CD4-positive, alpha-beta memory T cell (primary cell): ENCODE measurements around the gene UGT1A10. TPM values are rescaled to one million over a fixed set of nuclear protein-coding genes. Genes with fewer than 3 reads are reported as not detected.

Experiments
- CTCF ChIA-PET: fragments of 350-600 bp; sonication (Branson Sonifier 250); formaldehyde crosslinking; loops from one replicate; lab custom pipeline; 2021; ENCODE audit warnings: inconsistent platforms; ENCODE audit not compliant: partially characterized antibody; lab: Charles Lee
- POLR2A ChIA-PET: fragments of 350-600 bp; sonication (Branson Sonifier 250); formaldehyde crosslinking; loops from one replicate; lab custom pipeline; 2021; ENCODE audit not compliant: partially characterized antibody; lab: Charles Lee
- DNase-seq, 5 donors: peaks; one replicate each; pipeline versions ENCODE4 v3.0.0 to v3.0.0-alpha.2; 2020 to 2022; ENCODE audit warnings: mixed read lengths in 1 of 5
- H3K27ac ChIP-seq: one replicate; pipeline ENCODE4 v1.7.0; 2013; ENCODE audit warnings: low read depth, low read length
- H3K27me3 ChIP-seq: 2 replicates; pipeline ENCODE4 v1.7.0; 2013; ENCODE audit warnings: mild to moderate bottlenecking, low read length, moderate library complexity; ENCODE audit not compliant: insufficient read depth
- H3K36me3 ChIP-seq: 2 replicates; pipeline ENCODE4 v1.7.0; 2013; ENCODE audit warnings: mild to moderate bottlenecking, low read length, moderate library complexity; ENCODE audit not compliant: insufficient read depth
- H3K4me1 ChIP-seq: 2 replicates; pipeline ENCODE4 v1.7.0; 2013; ENCODE audit warnings: mild to moderate bottlenecking, low read length, moderate library complexity; ENCODE audit not compliant: insufficient read depth
- H3K4me3 ChIP-seq, 2 donors: one replicate each; pipeline ENCODE4 v1.7.0; 2013; ENCODE audit warnings: low read length in 2 of 2, mild to moderate bottlenecking in 1 of 2
- H3K9me3 ChIP-seq, 2 donors: one replicate each; pipeline ENCODE4 v1.7.0; 2013; ENCODE audit warnings: low read length in 2 of 2, control low read depth in 1 of 2; ENCODE audit not compliant: control insufficient read depth in 1 of 2
- H3K27ac Mint-ChIP-seq, 7 donors: one replicate each; pipeline ENCODE4 v1.8.0; 2020 to 2021; ENCODE audit warnings: mixed read lengths in 7 of 7, mild to moderate bottlenecking in 6 of 7, inconsistent platforms in 3 of 7, moderate library complexity in 3 of 7
- H3K27me3 Mint-ChIP-seq, 2 donors: one replicate each; pipeline ENCODE4 v1.8.0; 2020 to 2021; ENCODE audit warnings: mixed read lengths in 2 of 2
- H3K36me3 Mint-ChIP-seq, 2 donors: one replicate each; pipeline ENCODE4 v1.8.0; 2020 to 2021; ENCODE audit warnings: mixed read lengths in 2 of 2, inconsistent platforms in 1 of 2, mild to moderate bottlenecking in 1 of 2
- H3K4me1 Mint-ChIP-seq, 4 donors: one replicate each; pipeline ENCODE4 v1.8.0; 2020 to 2021; ENCODE audit warnings: mixed read lengths in 4 of 4, mild to moderate bottlenecking in 1 of 4
- H3K4me3 Mint-ChIP-seq, 8 donors: one replicate each; pipeline ENCODE4 v1.8.0; 2020 to 2021; ENCODE audit warnings: mixed read lengths in 8 of 8, mild to moderate bottlenecking in 7 of 8, moderate library complexity in 6 of 8, inconsistent platforms in 3 of 8
- H3K9me3 Mint-ChIP-seq, 8 donors: one replicate each; pipeline ENCODE4 v1.8.0; 2020 to 2021; ENCODE audit warnings: mixed read lengths in 8 of 8, mild to moderate bottlenecking in 5 of 8, inconsistent platforms in 3 of 8, moderate library complexity in 1 of 8
- intact Hi-C: fragments of 100-400 bp; cut with micrococcal nuclease; formaldehyde crosslinking; loops from one replicate; pipeline ENCODE4 v1.15.1; 2023
- polyA plus RNA-seq, 2 donors: library from polyadenylated mRNA; unstranded; fragments of 300-500 nt; fragmentation: Illumina TruSeq; gene quantifications; one replicate each; pipeline ENCODE4 v1.2.3, GENCODE V29; 2021
- total RNA-seq, 2 experiments: library from RNA; stranded (reverse); gene quantifications; one replicate each; pipeline ENCODE4 v1.2.3, GENCODE V29; 2021

The UGT1A10 gene
- total and polyA plus RNA-seq, 4 experiments from 2014 or later, result not detected

DNA sequence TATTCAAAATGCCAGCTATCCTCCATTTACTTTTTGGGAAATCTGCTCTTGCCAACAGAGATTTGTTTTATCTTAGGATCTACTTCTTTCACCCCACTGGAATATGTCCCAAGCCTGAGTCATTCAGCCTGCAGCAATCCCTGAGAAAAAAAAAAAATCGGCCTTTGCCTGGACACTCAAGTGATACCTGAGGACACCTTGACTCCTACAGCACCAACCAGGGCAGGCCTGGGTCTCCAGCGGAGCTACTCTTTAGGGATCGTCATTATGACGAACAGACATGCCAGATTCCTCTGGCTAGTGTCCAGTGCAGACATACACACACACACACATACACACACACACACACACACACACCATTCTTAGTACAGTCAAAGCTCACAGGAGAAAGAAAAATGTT lies 54.2 kb downstream of the UGT1A10 start:
- no peak for DNase-seq
- H3K27me3 Mint-ChIP-seq, result peaks cover 8 to 27% of the 10 kb centered on the region in 2 donors
- ChIA-PET POLR2A (no interaction called here), CTCF (no interaction called here)
- no peaks in the 10 kb centered on the region for H3K4me1 ChIP-seq
- no peak overlapping the region for H3K4me3 ChIP-seq
- no peaks in the 10 kb centered on the region for H3K36me3 ChIP-seq
- intact Hi-C loops, result no loop called here
- no peak overlapping the region for H3K27ac Mint-ChIP-seq
- H3K27me3 ChIP-seq, result no peaks in the 10 kb centered on the region
- no peaks in the 10 kb centered on the region for H3K36me3 Mint-ChIP-seq
- no peak overlapping the region for H3K27ac ChIP-seq
- H3K9me3 Mint-ChIP-seq, result peaks cover 0 to 1% (median 0%) of the 10 kb centered on the region in 8 donors
- no peak overlapping the region for H3K4me3 Mint-ChIP-seq
- no peaks in the 10 kb centered on the region for H3K9me3 ChIP-seq
- H3K4me1 Mint-ChIP-seq, result no peaks in the 10 kb centered on the region

DNA sequence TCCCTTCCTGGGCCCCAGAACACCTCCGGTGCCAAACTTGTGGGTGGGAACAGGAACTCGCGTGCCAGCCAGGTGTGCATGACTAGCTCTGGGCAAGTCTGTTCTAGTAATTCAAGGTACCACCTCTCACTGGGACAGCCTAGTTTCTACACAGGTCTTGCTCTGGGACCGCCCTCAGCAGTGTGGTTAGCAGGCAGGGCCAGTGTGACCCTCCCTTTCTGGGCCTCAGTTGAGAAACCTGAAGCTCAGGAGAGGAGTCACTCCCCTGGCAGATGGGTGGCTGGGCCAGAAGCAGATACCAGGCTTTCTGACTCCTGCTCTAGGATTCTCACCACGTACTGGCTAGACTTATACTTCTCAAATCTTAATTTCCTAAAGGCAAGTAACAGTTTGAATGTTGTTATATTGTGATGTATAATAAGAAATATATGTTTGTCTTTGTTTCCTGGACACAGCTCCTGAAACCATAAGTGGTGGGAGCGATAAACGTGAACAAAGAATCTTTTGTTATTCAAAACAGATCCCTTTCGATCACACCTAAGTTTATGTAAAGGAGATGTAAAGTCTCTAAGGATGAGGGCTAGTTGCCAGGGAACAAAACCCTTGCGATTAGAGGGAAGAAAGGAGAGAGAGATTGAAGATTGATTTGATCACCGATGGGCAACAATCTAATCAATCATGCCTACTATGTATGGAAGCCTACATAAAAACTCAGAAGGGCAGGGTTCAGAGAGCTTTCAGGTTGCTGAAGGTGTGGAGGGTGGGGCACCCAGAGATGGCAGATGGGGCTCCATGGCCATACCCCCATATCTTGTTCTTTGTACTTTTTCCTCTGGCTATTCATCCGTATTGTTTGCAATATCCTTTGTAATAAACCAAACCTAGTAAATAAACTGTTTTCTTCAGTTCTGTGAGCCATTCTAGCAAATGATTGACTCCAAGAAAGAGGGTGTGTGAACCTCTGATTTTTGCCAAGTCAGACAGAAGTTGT lies 55.5 kb downstream of the UGT1A10 start:
- Mint-ChIP-seq H3K4me1 (no peaks in the 10 kb centered on the region), H3K27ac (no peak overlapping the region), H3K4me3 (no peak overlapping the region), H3K36me3 (no peaks in the 10 kb centered on the region), H3K9me3 (peaks cover 0 to 2% (median 0%) of the 10 kb centered on the region in 8 donors), H3K27me3 (peaks cover 7 to 27% of the 10 kb centered on the region in 2 donors)
- H3K27me3 ChIP-seq, result no peaks in the 10 kb centered on the region
- intact Hi-C loops, result no loop called here
- H3K9me3 ChIP-seq, result no peaks in the 10 kb centered on the region
- H3K36me3 ChIP-seq, result no peaks in the 10 kb centered on the region
- H3K4me3 ChIP-seq, result no peak overlapping the region
- H3K27ac ChIP-seq, result no peak overlapping the region
- no peak for DNase-seq
- POLR2A ChIA-PET, result no interaction called here
- CTCF ChIA-PET, result no interaction called here
- no peaks in the 10 kb centered on the region for H3K4me1 ChIP-seq

GRCh38 chr2:233692648-233693047 lies 56.4 kb downstream of the UGT1A10 start, which contains the start of gene UGT1A6:
Gene UGT1A6, plus strand, starts transcription at chr2:233692890. Its CDS starts 115 bp downstream, at chr2:233693005.
- Mint-ChIP-seq H3K4me3 (no peak within 1 kb of the TSS), H3K36me3 (no peaks in the 10 kb centered on the region), H3K27ac (no peak within 1 kb of the TSS), H3K27me3 (peaks cover 10 to 27% of the 10 kb centered on the region in 2 donors), H3K4me1 (no peaks in the 10 kb centered on the region), H3K9me3 (peaks cover 0 to 2% (median 0%) of the 10 kb centered on the region in 8 donors)
- DNase-seq, result no peak
- no peaks in the 10 kb centered on the region for H3K9me3 ChIP-seq
- no peak within 1 kb of the TSS for H3K27ac ChIP-seq
- intact Hi-C loops, result no loop called here
- H3K4me3 ChIP-seq, result no peak within 1 kb of the TSS
- H3K27me3 ChIP-seq, result no peaks in the 10 kb centered on the region
- H3K4me1 ChIP-seq, result no peaks in the 10 kb centered on the region
- POLR2A ChIA-PET, result no interaction called here
- CTCF ChIA-PET, result no interaction called here
- H3K36me3 ChIP-seq, result no peaks in the 10 kb centered on the region

DNA sequence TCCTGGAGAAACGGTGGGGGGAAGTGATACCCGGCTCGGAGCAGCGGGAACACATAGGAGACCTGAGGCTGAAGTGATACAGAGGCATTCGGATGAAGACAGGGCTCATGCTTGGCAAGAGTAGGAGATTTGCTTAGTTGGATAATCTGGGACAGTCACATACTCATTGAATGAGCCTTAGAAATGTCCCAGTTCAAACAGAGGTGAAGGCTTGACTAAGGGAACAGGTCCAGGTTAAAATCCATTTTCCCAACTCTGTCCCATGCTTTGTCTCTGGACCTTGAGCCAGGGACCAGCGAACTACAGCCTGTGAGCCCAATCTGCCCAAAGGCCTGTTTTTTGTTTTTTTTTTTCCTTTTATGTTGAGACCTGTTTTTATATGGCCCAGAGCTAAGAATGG lies 57.7 kb downstream of the UGT1A10 start:
- no peaks in the 10 kb centered on the region for H3K4me1 ChIP-seq
- H3K36me3 Mint-ChIP-seq, result no peaks in the 10 kb centered on the region
- H3K27me3 Mint-ChIP-seq, result peaks cover 6 to 18% of the 10 kb centered on the region in 2 donors
- peaks cover 0 to 2% (median 0%) of the 10 kb centered on the region in 8 donors for H3K9me3 Mint-ChIP-seq
- no peak overlapping the region for H3K4me3 Mint-ChIP-seq
- no peaks in the 10 kb centered on the region for H3K4me1 Mint-ChIP-seq
- no peaks in the 10 kb centered on the region for H3K9me3 ChIP-seq
- H3K27ac Mint-ChIP-seq, result peak overlapping the region in 1 of 7 donors; percentile 44
- no peak overlapping the region for H3K4me3 ChIP-seq
- no peaks in the 10 kb centered on the region for H3K27me3 ChIP-seq
- H3K27ac ChIP-seq, result no peak overlapping the region
- no peak for DNase-seq
- intact Hi-C loops, result no loop called here
- ChIA-PET POLR2A (no interaction called here), CTCF (no interaction called here)
- no peaks in the 10 kb centered on the region for H3K36me3 ChIP-seq

DNA sequence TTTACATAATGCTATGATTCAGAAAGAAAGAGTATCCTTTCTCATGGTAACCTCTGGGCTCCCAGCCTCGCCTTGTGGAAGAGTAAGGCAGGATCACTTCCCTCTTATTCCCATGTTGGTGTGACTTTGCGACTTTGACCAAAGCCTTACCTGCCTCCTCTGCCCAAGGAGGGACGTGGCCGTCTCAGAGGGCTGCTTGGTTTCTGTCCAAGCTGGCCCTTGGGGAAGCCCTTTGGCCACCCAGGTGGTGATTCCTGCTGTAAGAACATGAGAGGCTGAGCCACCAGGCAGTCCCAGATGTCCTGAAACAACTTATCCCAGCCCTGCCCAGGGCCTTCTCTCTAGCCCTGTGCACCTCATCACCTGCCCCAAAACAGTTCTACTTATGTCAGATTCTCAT lies 62.5 kb downstream of the UGT1A10 start:
- Histone ChIP-seq H3K36me3 (no peaks in the 10 kb centered on the region), H3K9me3 (no peaks in the 10 kb centered on the region), H3K27ac (no peak overlapping the region), H3K4me3 (no peak overlapping the region), H3K27me3 (no peaks in the 10 kb centered on the region), H3K4me1 (no peaks in the 10 kb centered on the region)
- Mint-ChIP-seq H3K27me3 (peaks cover 2 to 10% of the 10 kb centered on the region in 2 donors), H3K9me3 (peaks cover 0 to 2% (median 0%) of the 10 kb centered on the region in 8 donors), H3K4me3 (no peak overlapping the region), H3K27ac (no peak overlapping the region), H3K36me3 (no peaks in the 10 kb centered on the region), H3K4me1 (no peaks in the 10 kb centered on the region)
- CTCF ChIA-PET, result no interaction called here
- POLR2A ChIA-PET, result no interaction called here
- intact Hi-C loops, result no loop called here
- DNase-seq, result no peak

DNA sequence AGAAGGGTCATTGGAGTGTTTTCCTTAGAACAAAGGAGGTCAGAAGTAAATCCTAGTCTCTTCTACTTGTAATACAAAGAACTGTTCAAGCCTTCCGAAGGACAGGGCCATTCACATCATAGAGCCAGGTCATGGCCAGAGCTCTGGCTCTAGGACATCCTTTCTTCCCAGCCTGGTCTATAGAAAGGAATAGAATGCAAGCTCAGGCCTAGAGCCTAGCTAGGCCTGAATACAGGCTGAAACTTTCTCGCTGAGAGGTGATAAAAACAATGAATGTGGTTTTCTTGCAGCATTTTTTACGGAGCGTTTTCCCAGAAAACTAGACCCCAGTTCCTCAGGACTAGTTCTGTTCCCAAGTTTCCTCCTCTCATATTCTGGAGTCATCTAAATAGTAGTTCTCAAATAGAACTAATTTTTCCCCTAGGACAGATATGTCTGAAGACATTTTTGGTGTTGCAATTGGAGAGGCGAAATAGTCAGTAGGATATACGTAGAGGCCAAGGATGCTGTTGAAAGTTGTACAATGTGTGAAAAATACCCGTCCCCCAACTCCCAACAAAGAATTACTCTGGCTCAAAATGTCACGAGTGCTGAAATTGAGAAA lies 63.3 kb downstream of the UGT1A10 start:
- Histone ChIP-seq H3K4me3 (no peak overlapping the region), H3K27ac (no peak overlapping the region), H3K36me3 (no peaks in the 10 kb centered on the region), H3K27me3 (no peaks in the 10 kb centered on the region), H3K9me3 (no peaks in the 10 kb centered on the region), H3K4me1 (no peaks in the 10 kb centered on the region)
- ChIA-PET CTCF (no interaction called here), POLR2A (no interaction called here)
- Mint-ChIP-seq H3K36me3 (no peaks in the 10 kb centered on the region), H3K27ac (no peak overlapping the region), H3K4me3 (no peak overlapping the region), H3K4me1 (no peaks in the 10 kb centered on the region), H3K27me3 (peaks cover 0 to 10% of the 10 kb centered on the region in 2 donors), H3K9me3 (peaks cover 0 to 6% (median 2%) of the 10 kb centered on the region in 8 donors)
- intact Hi-C loops, result no loop called here
- no peak for DNase-seq

DNA sequence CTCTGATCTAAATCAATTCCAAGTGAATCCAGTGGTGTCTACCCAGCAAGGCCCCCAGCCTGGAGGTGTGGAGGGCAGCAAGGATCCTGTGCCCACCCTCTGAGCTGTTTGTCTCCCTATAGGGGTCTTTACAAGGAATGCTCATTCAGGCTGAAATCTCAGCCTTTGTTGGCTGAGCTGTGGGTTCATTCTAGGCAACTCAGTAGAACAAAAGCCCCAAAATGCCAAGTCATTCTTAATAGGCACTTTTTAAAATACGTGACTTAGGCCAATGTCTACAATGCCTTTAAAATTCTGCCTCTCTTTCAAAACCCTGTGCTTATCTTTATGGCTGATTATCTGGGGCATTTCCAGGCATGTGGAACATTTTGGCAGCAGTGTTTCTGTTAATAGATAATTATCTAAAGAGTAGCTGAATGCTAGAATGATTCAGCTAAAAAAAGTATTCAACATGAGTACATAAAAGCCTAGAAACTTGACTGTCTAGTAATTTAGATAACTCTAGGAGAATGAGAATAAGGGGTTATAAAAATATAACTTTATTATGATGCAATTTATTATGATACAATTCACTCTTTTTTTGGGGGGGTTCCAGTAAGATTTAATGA lies 63.9 kb downstream of the UGT1A10 start:
- Mint-ChIP-seq H3K4me1 (no peaks in the 10 kb centered on the region), H3K27ac (no peak overlapping the region), H3K9me3 (peaks cover 0 to 6% (median 2%) of the 10 kb centered on the region in 8 donors), H3K36me3 (no peaks in the 10 kb centered on the region), H3K27me3 (peaks cover 0 to 10% of the 10 kb centered on the region in 2 donors), H3K4me3 (no peak overlapping the region)
- ChIA-PET POLR2A (no interaction called here), CTCF (no interaction called here)
- no peak overlapping the region for H3K27ac ChIP-seq
- no peaks in the 10 kb centered on the region for H3K27me3 ChIP-seq
- intact Hi-C loops, result no loop called here
- no peaks in the 10 kb centered on the region for H3K9me3 ChIP-seq
- no peaks in the 10 kb centered on the region for H3K4me1 ChIP-seq
- no peaks in the 10 kb centered on the region for H3K36me3 ChIP-seq
- DNase-seq, result no peak
- H3K4me3 ChIP-seq, result no peak overlapping the region
